Keratinocyte (primary cell): ENCODE data around the gene DOCK1.

Experiments
- EZH2 ChIP-seq: IDR thresholded peaks from one replicate; pipeline ENCODE4 v1.6.1; 2012; ENCODE audit warnings: inconsistent platforms, mild to moderate bottlenecking, low read length, moderate library complexity
- TF ChIP-seq, protein P1 (sequence below), 3 experiments: IDR thresholded peaks in 1 of 3; conservative IDR thresholded peaks in 1 of 3; optimal IDR thresholded peaks in 1 of 3; 2 replicates in 2 of 3; 3 replicates in 1 of 3; pipeline versions ENCODE3 to v1.5.1; 2011; ENCODE audit warnings: low read length in 3 of 3, mild to moderate bottlenecking in 3 of 3, moderate library complexity in 2 of 3, control low read depth in 1 of 3, inconsistent platforms in 1 of 3; ENCODE audit not compliant: insufficient read depth in 2 of 3; ENCODE audit errors: extremely low read depth in 1 of 3

DNA sequence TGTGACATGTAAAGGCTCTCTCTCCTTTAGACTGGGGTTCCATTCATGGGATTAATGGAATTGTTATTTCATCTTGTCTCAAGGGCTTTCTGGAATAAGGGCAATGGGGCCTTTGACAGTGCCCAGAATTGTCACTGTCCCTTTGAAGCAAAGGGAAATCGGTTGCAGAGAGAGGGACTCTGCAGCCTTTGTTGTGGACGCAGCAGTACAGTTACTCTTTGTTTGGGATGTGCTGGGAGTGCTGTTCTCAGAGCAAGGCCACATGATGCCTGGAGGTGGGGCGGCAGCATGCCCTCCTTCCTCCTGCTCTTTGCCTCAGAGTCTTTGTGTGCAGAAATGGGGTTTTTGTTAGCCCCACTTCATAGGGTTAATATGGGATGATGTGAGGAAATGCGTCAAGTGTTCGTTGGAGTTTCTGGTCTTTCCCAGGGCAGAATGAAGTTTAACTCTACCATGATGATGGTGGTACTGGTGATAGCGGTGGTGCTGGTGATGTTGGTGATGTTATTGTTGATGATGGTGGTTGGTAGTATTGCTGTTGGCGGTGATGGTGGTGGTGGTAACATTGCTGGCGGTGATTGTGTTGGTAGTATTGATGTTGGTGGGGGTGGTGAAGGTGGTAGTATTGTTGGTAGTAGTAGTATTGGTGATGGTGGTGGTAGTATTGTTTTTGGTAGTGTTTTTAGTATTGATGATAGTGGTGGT is 45.3 kb downstream of the DOCK1 start:
- TF ChIP-seq, protein P1, sequence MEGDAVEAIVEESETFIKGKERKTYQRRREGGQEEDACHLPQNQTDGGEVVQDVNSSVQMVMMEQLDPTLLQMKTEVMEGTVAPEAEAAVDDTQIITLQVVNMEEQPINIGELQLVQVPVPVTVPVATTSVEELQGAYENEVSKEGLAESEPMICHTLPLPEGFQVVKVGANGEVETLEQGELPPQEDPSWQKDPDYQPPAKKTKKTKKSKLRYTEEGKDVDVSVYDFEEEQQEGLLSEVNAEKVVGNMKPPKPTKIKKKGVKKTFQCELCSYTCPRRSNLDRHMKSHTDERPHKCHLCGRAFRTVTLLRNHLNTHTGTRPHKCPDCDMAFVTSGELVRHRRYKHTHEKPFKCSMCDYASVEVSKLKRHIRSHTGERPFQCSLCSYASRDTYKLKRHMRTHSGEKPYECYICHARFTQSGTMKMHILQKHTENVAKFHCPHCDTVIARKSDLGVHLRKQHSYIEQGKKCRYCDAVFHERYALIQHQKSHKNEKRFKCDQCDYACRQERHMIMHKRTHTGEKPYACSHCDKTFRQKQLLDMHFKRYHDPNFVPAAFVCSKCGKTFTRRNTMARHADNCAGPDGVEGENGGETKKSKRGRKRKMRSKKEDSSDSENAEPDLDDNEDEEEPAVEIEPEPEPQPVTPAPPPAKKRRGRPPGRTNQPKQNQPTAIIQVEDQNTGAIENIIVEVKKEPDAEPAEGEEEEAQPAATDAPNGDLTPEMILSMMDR (optimal IDR thresholded peaks at IDR 0.05 in 1 of 3, IDR thresholded peaks at IDR 0.05 in 1 of 3, conservative IDR thresholded peaks at IDR 0.05 in 1 of 3; ENCODE audit: extremely low read depth in 1 of 3, insufficient read depth in 2 of 3, low read length in 3 of 3) = no peak
- no peak for TF ChIP-seq EZH2
